Gastrocnemius medialis (tissue), 4 donors: ENCODE results near the gene SLC22A2. TPM values are rescaled to one million over a fixed set of nuclear protein-coding genes. Genes with fewer than 3 reads are reported as not detected.

Experiments
- ATAC-seq, 2 donors: fragments of 150-250 bp; one replicate each; pipeline ENCODE4 v1.9.1; 2016
- DNase-seq, 2 donors: peaks; one replicate each; pipeline ENCODE4 v3.0.0-alpha.2; 2019
- H3K27ac ChIP-seq, 4 donors: fragments of 200-600 bp; sonication (generic); 1 replicate in 1 of 4; 2 replicates in 3 of 4; pipeline ENCODE4 v1.5.1; 2016 to 2018; ENCODE audit warnings: mild to moderate bottlenecking in 2 of 4, moderate library complexity in 1 of 4
- H3K27me3 ChIP-seq, 3 donors: fragments of 200-600 bp; sonication (generic) in 2 of 3; 1 replicate in 1 of 3; 2 replicates in 2 of 3; pipeline versions ENCODE4 v1.5.1 to v1.6.0; 2016 to 2019; ENCODE audit warnings: mild to moderate bottlenecking in 1 of 3, moderate library complexity in 1 of 3
- H3K36me3 ChIP-seq, 2 donors: fragments of 200-600 bp; sonication (generic) in 1 of 2; one replicate each; pipeline ENCODE4 v1.5.1; 2017 to 2018
- H3K4me1 ChIP-seq, 2 donors: fragments of 200-600 bp; sonication (generic) in 1 of 2; one replicate each; pipeline ENCODE4 v1.5.1; 2016 to 2017; ENCODE audit warnings: mild to moderate bottlenecking in 2 of 2
- H3K4me3 ChIP-seq, 4 donors: fragments of 200-600 bp; sonication (generic) in 3 of 4; 1 replicate in 1 of 4; 2 replicates in 3 of 4; pipeline ENCODE4 v1.5.1; 2016 to 2019; ENCODE audit warnings: mild to moderate bottlenecking in 2 of 4
- H3K9me3 ChIP-seq, 3 donors: fragments of 200-600 bp; sonication (generic) in 2 of 3; 1 replicate in 1 of 3; 2 replicates in 2 of 3; pipeline ENCODE4 v1.5.1; 2016 to 2019
- POLR2A ChIP-seq, 2 donors: fragments of 450-650 bp; IDR thresholded peaks; one replicate each; pipeline ENCODE4 v1.6.1; 2017; ENCODE audit warnings: antibody characterized with exemption in 2 of 2, mild to moderate bottlenecking in 2 of 2, moderate library complexity in 2 of 2
- in situ Hi-C, 4 donors: fragments of 200-750 bp; cut with MboI; loops; one replicate each; pipeline versions ENCODE4 v1.15.0 to v1.8.0; 2017; ENCODE audit warnings: low sequenced_read_pairs in 4 of 4
- intact Hi-C: fragments of 100-400 bp; cut with DNase I; formaldehyde crosslinking; loops from one replicate; pipeline ENCODE4 v1.15.1; 2023; ENCODE audit warnings: low total_unique reads
- total RNA-seq, 4 donors: library from RNA; depleted of rRNA; stranded (reverse); fragments of >200 nt; gene quantifications; one replicate each; pipeline versions ENCODE4 v1.1.0 to v1.2.3, GENCODE V29; 2016
- TF ChIP-seq, protein P1 (sequence below), 5 experiments: fragments of 450-650 bp in 3 of 5; fragments of 200-600 bp in 2 of 5; sonication (generic) in 2 of 5; IDR thresholded peaks in 4 of 5; conservative IDR thresholded peaks in 1 of 5; 1 replicate in 4 of 5; 2 replicates in 1 of 5; pipeline ENCODE4 v1.5.1; 2016 to 2019; ENCODE audit warnings: antibody characterized with exemption in 5 of 5, mild to moderate bottlenecking in 3 of 5, moderate library complexity in 3 of 5

SLC22A2 gene
- total RNA-seq, 4 donors from 2014 or later = not detected

GRCh38 chr6:160263196-160263939 is 4.7 kb upstream of the SLC22A2 start:
- ATAC-seq (no peak), DNase-seq (no peak)
- in situ Hi-C loops (no loop called here), intact Hi-C loops (no loop called here)
- Histone ChIP-seq H3K4me1 (no peaks in the 10 kb centered on the region), H3K9me3 (no peaks in the 10 kb centered on the region), H3K27me3 (no peaks in the 10 kb centered on the region), H3K36me3 (no peaks in the 10 kb centered on the region), H3K4me3 (no peak overlapping the region), H3K27ac (no peak overlapping the region)
- no peak for TF ChIP-seq POLR2A (IDR thresholded peaks at IDR 0.05)
- TF ChIP-seq, protein P1, sequence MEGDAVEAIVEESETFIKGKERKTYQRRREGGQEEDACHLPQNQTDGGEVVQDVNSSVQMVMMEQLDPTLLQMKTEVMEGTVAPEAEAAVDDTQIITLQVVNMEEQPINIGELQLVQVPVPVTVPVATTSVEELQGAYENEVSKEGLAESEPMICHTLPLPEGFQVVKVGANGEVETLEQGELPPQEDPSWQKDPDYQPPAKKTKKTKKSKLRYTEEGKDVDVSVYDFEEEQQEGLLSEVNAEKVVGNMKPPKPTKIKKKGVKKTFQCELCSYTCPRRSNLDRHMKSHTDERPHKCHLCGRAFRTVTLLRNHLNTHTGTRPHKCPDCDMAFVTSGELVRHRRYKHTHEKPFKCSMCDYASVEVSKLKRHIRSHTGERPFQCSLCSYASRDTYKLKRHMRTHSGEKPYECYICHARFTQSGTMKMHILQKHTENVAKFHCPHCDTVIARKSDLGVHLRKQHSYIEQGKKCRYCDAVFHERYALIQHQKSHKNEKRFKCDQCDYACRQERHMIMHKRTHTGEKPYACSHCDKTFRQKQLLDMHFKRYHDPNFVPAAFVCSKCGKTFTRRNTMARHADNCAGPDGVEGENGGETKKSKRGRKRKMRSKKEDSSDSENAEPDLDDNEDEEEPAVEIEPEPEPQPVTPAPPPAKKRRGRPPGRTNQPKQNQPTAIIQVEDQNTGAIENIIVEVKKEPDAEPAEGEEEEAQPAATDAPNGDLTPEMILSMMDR (IDR thresholded peaks at IDR 0.05 in 4 of 5, conservative IDR thresholded peaks at IDR 0.05 in 1 of 5) = no peak

DNA sequence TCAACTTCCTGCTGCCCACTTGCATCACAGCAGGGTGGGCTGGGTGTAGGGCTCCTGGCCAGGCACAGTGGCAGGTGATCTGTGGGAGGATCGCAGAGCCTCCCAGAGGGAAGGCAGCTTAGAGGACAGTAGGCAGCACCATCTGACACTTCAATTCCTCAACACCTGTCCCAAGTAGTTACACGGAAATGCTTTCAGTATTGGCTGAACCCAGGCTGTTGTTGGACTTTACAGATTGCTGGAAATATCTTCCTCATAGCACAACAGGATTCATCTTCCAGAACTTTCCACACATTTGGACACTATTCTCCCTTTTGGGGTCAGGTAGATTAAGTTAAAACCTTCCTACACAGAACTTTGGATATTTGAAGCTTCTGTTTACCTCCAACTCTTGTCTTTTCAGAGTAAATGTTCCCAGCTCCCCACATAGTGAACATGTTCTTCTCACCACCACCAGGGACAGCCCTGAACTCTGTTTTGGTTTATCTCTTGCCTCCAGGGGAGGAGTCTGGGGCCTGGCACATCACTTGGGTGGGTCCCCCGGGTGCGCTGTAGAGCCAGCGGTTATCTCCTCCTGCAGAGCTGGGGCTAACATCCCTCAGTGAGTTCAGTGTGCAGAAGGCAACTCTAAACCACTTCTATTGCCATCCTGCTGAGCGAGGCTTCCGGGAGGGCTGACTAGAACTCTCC is 3.5 kb upstream of the SLC22A2 start:
- no peaks in the 10 kb centered on the region for H3K36me3 ChIP-seq
- DNase-seq (no peak), ATAC-seq (no peak)
- in situ Hi-C loops = no loop called here
- no peaks in the 10 kb centered on the region for H3K9me3 ChIP-seq
- no peaks in the 10 kb centered on the region for H3K4me1 ChIP-seq
- intact Hi-C loops = no loop called here
- H3K27ac ChIP-seq = no peak overlapping the region
- no peak overlapping the region for H3K4me3 ChIP-seq
- H3K27me3 ChIP-seq = no peaks in the 10 kb centered on the region
- TF ChIP-seq POLR2A (IDR thresholded peaks at IDR 0.05) = no peak
- TF ChIP-seq, protein P1 (IDR thresholded peaks at IDR 0.05 in 4 of 5, conservative IDR thresholded peaks at IDR 0.05 in 1 of 5) = no peak

DNA sequence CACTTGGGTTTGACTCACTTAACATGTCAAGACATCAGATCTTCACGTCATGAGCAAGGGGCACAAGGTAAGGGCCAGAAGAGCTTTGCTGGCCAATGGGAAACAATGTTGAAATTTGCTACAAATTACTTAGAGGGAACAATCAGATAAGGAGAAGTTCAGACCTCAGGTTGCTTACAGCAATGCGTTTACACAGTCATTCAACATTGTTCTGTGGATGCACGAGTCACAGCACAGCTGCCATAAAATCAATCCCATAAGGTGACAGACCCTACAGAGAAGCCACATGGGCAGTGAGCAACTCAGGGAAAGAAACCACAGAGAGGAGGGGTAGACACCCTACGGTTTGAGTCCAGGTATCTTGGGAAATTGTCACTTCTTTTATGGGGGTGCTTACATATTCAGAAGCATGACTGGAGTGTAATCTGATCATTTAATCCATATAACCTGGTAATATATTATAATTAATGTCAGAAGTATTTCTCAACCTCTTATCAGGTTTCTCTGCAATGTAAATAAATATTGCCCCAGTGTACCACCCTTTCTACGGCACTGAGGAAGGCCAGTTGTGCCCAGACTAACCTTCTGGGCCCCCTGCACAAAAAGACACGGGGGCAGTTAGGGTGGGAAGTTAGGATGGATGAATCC is 2.3 kb upstream of the SLC22A2 start:
- ATAC-seq (no peak), DNase-seq (no peak)
- Histone ChIP-seq H3K9me3 (no peaks in the 10 kb centered on the region), H3K4me3 (no peak overlapping the region), H3K27me3 (no peaks in the 10 kb centered on the region), H3K36me3 (no peaks in the 10 kb centered on the region), H3K4me1 (no peaks in the 10 kb centered on the region), H3K27ac (no peak overlapping the region)
- in situ Hi-C loops (no loop called here), intact Hi-C loops (no loop called here)
- TF ChIP-seq, protein P1 (IDR thresholded peaks at IDR 0.05 in 4 of 5, conservative IDR thresholded peaks at IDR 0.05 in 1 of 5) = no peak
- no peak for TF ChIP-seq POLR2A (IDR thresholded peaks at IDR 0.05)

GRCh38 chr6:160260367-160260766 is 1.7 kb upstream of the SLC22A2 start:
- H3K4me3 ChIP-seq = no peak overlapping the region
- DNase-seq (no peak), ATAC-seq (no peak)
- H3K9me3 ChIP-seq = no peaks in the 10 kb centered on the region
- in situ Hi-C loops (no loop called here), intact Hi-C loops (no loop called here)
- no peaks in the 10 kb centered on the region for H3K4me1 ChIP-seq
- TF ChIP-seq POLR2A (IDR thresholded peaks at IDR 0.05) = no peak
- TF ChIP-seq, protein P1 (IDR thresholded peaks at IDR 0.05 in 4 of 5, conservative IDR thresholded peaks at IDR 0.05 in 1 of 5) = no peak
- H3K27ac ChIP-seq = no peak overlapping the region
- H3K27me3 ChIP-seq = no peaks in the 10 kb centered on the region
- H3K36me3 ChIP-seq = no peaks in the 10 kb centered on the region
